GM19351 (cell line): ENCODE measurements around the gene CFDP1.

Source experiments
- ATAC-seq: cut with Tn5 transposase; IDR thresholded peaks from one replicate; pipeline ENCODE4 v1.9.1; 2021; ENCODE audit warnings: mild to moderate bottlenecking, moderate library complexity; ENCODE audit not compliant: unreplicated experiment

Gene CFDP1

DNA sequence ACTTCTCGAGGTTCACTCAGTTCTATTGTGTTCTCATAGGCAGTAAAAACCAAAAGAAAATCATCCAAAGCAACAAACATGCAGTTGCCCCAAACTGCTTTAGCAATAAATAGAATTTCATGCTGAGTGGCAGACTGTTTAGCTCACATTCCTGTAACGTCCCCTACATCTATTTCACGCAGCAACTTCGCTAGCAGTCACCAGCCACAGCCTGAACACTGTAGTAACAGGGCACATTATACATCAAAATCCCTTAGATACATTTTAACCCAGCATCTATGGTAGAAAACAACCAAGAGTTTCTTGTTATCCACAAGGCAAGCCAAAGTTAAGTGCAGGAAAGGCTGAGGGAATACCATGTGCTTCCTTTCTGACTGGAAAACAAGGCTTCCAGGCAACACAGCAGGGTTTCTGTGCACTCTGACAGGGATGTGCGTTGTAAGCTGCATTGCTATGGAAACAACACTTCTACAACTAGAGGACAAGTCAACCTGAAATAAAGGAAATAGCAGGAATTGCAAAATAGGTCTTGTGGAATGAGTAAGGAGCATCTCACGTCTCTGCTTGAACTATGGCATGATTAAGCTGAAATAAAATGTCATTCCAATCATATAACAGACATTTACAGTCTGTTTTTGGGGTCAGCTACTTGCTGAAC, 55.4 kb downstream of the CFDP1 start:
- no peak for ATAC-seq

DNA sequence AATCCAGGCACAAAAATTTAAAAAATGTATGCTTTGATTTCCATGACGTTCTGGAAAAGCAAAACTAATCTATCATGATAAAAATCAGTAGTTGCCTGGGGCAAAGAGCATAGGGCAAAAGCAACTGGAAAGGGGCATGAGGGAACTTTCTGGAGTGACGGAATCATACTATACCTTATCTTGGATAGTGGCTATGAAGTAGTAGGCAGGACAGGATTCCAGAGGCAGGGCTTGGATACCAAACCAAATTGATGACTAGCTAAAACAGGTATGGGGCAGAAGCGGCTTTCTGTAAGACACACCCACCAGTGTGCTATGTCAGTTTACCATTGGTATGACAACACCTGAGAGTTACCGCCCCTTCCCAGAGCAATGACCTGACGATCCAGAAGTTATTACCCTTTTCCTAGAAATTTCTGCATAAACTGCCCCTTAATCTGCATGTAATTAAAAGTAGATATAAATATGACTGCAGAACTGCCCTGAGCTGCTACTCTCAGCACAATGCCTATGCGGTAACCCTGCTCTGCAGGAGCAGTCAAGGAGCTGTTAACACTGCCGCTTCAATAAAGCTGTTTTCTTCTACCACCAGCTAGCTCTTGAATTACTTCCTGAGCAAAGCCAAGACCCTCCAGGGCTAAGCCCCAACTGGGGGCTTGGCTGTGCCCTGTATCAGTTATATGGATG, 56.7 kb downstream of the CFDP1 start:
- ATAC-seq: no peak

DNA sequence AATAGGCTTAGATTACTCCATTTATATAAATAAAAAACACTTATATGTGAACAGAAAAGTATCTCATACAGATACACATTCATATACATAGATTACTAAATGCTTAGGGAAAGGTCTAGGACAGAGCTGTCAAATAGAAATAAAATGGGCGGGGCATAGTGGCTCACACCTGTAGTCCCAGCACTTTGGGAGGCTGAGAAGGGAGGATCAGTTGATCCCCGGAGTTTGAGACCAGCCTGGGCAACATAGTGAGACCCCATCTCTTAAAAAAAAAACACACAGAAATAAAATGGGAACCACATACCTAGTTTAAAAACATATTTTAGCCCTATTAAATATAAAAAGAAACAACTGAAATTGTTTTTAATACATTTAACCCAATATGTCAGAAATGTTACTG, 58.9 kb downstream of the CFDP1 start:
- ATAC-seq: no peak

DNA sequence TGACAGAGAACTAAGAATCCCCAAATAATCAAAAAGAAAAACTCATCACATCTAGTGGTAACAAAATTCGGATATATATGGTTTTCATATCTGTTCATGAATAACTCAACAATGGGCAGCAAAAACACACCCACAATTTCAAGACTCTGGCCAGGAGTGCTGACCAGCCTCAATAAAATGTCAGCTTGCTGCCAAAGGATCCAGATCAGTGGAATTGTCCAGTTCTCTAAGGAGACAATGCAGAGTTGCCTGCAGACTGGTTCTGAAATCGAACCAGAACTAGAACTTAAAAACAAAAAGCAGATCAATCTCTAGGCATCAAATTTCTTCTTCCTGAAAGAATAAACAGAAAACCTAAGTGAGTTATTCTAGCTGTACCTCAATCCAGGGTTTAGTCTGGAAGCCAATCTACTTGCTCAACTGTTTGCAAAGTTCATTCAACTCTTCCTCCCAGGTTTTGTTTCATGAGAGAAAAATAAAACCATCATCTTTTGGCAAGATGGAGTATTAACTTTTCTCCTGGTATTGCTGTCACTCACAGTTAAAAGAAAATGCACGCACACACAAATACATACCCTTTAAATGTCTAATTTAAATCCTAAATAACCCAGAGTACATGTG, 61.0 kb downstream of the CFDP1 start:
- ATAC-seq: no peak

DNA sequence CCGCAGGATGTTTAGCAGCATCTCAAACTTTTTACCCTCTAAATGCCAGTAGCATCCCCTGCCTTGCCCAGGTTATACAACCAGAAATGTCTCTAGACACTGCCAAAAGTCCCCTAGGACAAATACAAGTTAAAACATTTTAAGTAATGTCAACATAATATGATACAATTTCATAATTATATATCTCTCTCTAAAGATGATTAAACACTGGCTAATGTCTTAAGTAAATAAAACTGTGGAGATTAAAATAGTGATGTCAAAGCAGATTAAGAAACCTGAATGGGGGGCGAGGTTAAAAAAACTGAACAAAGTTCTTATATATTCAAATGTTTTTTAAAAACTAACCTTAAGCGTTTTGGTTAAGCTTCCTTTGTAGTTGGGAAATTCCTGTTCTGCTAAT, 62.1 kb downstream of the CFDP1 start:
- ATAC-seq: no peak

DNA sequence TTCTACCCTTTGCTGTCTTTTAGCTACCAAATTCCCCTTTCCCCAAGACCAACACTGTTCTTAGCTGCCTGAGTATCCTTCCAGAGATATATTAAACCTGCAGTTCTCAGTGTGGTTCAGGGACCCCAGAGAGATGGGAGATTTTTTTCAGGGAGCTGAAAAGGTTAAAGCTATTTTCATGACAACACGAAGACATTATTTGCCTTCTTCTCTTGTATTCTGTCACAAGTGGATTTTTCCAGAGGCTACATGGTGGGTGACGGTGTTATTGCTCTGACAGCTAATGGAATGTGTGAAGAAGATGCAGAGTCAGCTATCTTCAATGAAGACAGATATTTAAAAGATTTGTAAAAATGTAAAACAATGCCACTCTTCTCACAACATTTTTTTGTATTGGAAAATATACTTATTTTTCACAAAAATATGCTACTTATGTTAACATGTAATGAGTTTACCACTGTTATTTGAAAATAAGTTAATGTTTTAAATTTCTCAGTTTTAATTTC, 69.0 kb downstream of the CFDP1 start:
- no peak for ATAC-seq

DNA sequence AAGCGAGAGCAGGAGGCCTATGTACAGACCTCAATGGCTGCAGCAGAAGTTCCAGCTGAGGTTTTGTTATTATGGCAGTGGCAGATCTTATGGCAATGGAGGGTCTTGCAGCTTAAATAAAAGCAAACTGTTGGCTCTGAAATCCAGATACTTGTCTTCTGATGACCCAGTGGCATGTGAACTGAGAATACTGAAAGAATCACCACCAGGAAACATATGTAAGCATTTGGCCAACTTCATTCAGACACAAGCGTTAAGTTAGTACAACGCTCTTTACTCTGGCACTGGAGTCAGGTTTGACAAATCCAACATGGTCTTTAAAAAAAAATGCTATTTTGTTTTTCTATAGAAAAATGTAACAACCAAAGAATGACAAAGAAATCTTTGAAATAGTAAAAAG, 70.5 kb downstream of the CFDP1 start:
- ATAC-seq: no peak

DNA sequence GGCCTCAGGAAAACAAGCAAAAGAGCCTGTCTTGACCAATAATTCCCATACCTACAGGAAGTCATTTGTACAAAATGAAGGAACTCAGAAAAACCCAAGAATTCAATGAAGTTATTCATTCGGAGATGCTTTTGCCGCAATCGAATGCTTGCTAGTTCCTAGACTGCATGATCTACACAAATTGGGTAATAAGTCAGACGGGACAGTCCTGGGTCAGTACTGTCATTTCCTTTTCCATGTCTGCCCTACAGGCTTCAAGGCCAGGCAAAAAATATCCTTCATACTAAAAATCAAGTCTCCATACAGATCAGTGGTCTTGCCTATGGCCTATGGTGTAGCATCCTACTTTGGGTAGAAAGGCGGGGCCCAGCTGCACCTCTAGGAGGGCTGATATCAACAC, 71.4 kb downstream of the CFDP1 start:
- no peak for ATAC-seq

DNA sequence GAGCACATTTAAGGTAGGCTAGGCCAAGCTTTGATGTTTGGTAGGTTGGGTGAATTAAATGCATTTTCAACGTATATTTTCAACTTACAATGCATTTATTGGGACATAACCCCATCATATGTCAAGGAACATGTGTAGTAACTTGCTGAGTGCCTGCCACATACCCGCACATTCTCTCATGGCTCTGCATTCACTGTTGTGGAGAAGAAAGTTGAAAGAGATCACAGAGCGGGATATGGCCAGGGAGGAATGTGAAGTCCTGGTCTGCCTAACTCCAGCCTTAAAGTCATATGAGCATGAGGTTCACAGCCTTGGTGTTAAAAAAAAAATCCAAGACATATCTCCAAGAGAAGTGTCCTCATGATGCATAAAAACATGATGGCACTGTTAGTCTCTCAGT, 79.1 kb downstream of the CFDP1 start:
- no peak for ATAC-seq

DNA sequence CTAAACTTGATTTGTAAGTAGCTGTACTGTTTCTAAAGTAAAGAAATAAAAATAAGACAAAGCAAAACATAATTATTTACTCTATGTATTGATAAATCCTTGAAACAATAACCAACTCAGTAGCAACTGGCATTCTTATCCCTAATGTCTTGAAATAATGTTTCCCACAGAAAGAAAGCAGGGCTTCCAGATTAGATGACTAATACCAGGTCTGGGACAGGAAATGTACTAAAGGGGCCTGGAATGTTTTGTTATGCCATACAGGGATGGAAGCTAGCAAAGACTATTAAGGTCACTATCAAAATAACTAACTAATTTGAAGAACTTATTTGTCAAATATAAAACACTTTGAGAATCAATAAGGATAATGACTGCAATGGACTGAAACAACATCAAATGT, 82.1 kb downstream of the CFDP1 start:
- no peak for ATAC-seq

DNA sequence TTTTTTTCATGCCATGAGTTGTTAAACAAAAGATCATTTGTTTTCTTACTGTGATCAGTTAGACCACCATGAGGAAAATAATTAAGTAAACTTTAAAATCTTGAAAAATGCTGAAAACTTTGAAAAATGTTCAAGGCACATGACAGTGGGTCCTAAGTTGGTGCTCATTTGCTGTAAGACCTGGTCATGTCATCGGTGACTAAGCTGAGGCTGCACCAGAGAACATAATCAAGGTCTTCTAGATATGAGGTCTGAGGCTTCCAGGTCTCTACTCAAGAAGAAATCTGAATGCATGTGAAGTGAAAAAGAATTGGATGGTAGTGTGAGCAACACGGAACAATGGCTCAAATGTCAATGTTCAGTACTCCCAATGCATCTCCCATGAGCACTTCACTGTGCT, 87.6 kb downstream of the CFDP1 start:
- ATAC-seq: no peak

DNA sequence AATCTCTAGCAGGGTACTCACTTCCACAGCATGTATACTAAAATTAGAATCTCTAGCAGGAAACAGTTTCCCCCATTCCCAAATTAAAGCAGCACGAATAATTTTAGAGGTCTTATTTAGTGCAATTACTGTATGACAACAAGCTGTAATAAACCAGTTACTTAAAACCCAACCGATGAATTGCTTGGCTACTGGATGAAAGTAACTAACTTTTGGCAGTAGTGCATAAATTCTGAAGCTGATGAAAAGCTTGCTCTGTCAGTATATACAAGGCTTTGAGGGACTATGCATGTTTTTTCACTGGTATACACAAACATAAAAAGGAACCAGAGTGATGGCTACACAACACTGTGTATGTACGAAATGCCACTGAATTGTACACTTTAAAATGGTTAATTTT, 89.4 kb downstream of the CFDP1 start:
- ATAC-seq: no peak

DNA sequence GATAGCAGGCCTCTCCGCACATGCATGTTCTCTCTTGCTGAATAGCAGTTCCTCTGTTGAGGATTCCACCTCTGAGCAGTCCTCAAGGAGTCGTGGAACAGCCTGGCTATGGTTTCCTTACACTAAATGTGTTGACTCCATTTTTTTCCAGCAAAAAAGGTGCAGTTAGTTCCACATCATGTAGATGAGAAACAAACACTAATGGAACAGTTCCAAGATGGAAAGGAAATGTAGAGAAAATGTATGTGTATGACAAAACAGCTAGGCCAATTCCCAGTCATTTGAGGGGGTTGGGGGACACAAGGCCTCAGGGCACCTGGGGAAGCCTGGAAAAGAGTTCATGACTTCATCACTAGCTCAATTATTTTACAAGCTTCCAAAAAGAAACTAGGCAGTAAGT, 90.0 kb downstream of the CFDP1 start:
- ATAC-seq: no peak

DNA sequence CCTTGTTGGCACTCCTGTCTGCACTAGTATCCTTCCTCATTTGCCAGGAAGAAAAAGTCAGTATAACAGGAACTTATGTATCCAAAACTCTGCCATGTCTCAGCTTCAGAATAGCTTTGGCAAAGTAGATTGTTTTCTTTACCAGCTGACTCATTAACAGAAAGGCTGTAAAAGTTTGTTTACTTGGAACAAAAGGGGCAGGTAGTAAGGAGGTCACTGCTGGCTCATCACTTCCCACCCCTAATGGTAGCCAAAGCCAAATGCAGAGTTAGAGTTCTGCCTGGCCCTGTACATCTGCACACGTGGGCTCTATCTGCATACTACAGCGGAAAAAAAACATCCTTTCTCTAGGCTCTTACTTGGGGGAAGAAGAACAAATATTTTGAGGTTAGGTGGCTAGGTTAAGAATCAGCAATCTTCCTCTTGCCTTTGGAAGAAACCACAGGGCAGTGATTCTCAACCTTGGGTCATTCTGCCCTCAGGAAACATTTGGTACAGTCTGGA, 90.9 kb downstream of the CFDP1 start:
- no peak for ATAC-seq

DNA sequence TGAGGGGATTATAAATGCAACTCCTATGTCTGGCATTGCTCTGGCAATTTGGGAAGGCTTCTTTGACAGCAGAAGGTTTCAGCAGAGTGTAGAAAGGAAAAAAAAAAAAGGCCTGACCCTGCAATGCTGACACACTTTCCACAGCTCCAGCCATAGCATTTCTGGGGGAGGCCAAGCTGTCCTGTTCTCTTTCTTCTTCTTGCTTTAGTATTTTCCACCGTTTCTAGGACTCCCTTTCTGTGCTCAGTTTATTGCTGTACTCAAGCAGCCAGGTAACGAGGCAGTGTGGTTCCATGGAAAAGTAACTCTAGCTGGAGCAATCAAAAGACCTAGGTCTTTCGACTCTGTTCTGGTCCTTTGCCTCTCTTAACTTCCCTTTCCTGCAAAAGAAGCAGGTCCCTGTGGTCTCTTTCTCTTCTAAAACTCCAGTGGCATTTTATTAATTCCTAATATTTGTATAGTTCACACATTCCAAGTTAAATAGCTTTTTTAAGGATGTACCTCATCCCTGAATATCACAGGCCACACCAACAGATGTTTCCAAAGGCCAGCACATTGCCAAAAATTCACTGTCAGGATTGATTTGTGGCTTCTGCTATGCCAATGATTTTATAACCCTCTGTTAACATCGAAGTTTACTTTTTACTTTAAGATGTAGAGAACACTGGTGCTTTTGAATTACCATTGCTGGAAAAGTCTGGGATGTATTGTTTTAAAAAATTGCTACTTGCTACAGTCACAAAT, 91.6 kb downstream of the CFDP1 start:
- no peak for ATAC-seq

DNA sequence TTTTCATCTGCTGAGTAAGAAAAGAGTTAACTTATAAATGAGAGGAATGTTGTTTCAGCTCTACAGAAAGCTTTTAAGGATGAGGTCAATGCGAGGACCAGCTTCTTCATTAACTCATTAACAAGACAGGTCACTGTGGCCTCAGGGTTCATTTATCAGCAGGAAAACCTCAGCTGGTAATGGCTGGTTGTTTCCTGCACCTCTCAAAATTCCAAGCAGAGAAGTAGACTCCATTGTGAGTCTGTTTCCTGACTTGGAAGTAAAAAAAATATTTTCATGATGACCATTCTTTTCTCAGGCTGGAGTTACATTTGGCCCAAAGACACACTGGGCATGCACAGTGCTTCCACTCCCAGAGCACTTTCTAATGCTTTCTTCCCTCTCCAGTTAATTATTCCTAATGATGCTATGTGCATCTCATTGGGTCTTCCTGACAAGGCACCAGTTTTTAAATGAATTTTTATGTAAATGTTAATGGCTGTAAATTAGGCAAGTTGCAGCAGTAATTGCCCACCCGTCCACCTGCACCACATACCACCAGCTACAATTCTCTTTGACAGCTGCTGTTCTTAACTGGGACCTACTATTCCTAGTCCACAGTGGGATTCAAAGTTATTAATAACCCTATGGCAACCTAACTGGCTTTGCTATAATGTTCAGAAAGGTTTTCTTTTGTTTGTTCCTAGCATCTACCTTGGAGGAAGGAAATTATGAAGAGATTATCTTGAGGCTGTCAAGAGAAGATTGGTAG, 92.4 kb downstream of the CFDP1 start:
- ATAC-seq: no peak

DNA sequence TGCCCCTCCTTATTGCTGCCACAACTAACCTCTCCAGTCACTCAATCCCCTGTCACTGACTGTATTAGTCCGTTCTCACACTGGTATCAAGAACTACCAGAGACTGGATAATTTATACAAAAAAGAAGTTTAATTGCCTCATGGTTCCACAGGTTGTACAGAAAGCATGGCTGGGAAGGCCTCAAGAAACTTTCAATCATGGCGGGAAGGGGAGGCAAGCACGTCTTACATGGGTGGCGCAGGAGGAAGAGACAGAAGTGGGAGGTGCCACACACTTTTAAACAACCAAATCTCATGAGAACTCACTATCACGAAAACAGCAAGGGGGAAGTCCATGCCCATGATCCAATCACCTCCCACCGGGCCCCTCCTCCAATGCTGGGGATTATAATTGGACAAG, 95.9 kb downstream of the CFDP1 start:
- no peak for ATAC-seq

DNA sequence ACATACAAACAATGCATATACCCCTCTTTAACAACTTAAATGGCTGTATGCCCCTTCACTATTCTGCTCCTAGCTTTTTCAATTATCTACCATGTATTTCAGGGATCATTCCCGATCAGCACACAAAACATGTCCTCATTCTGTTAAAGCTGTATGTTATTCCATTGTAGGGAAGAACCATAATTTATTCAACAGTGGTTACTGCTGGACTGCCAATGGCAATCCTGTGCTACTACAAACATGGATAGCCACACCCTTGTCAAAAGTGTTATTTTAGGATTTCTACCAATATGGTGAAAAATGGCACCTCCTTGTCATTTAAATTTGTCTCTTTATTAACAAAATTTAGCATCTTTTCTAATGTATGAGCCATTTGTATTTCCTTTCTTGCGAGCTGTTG, 96.8 kb downstream of the CFDP1 start:
- no peak for ATAC-seq

DNA sequence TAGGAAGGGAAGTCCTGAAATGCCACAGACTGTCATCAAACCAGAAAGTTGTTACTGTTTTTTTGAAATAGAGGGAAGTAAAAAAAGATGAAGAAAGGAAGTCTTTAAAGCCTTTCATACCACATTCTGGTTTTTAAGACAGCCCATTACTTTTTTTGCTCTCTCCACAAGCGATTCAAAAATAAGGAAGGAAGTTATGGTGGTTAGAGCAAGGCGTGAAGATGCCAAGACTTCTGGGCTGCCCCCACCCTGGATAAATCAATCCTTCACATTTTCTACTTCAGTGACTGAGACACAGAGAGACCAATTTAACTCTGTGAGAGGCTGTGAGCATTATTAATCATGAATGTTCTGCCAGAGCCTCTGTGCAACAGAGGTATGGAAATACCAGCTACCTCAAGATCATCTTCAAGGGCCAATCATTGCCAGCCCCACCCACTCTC, 99.6 kb downstream of the CFDP1 start:
- ATAC-seq: no peak

DNA sequence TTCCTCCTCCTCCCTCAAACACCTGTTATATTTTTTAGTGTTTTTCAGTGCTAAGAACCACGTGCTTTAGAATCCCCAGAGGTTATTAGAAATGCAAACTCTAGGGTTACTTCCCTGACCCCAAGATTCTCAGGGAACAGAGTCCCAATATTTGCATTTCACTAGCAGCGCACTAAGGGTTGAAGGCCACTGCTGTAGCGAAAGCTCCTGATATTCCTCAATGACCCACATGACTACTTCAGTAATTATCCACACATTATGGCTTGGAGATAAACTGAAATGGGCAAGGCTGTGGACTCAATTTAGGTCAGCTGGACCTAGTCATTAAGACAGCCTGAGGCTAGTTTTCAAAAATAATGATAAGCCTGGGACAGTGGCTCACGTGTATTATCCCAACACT, 103.4 kb downstream of the CFDP1 start:
- no peak for ATAC-seq

DNA sequence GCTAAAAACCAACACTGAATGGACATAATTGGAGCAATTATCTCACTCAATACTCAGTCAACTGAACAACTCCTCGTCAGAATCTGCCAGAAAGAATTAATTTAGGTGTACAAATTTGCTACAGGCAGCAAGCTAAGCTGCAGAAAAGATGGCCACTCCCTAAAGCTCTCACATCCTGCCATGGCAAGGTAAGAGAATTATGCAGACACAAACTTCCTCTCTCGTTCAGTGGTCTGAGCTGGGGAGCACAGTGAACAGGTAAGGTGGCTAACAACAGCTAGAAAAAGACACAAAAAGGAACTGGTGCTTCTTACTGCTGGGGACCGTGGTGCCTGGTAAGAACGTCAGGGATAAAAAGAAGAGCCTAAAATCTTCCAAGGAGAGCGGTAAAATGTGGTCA, 107.0 kb downstream of the CFDP1 start:
- ATAC-seq: no peak
